ENCODE results near the gene UNC80. TPM values are rescaled to one million over a fixed set of nuclear protein-coding genes. Genes with fewer than 3 reads are reported as not detected.

UNC80 gene
- total RNA-seq, 4 donors from 2014 or later = under 0.01 TPM; not detected in 3

DNA sequence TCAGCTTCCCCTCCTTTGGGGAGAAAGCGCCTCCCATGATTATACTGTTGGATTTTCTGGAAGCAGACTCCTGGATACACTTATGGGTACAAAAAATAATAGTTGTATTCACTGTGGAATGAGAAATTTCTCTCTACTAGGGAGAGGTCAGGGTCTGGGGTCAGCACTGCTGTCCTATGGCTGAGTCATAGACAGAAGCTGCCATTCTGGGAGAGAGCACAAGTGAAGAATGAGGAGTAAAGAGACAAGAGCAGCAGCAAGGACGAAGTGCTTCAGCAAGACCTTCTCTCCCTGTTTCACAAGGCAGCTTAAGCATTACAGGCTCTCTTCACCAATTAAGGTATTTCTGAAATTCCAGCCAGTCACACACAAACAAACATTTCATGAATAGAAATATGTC is 10.1 kb upstream of the UNC80 start:
- TF ChIP-seq, protein P1, sequence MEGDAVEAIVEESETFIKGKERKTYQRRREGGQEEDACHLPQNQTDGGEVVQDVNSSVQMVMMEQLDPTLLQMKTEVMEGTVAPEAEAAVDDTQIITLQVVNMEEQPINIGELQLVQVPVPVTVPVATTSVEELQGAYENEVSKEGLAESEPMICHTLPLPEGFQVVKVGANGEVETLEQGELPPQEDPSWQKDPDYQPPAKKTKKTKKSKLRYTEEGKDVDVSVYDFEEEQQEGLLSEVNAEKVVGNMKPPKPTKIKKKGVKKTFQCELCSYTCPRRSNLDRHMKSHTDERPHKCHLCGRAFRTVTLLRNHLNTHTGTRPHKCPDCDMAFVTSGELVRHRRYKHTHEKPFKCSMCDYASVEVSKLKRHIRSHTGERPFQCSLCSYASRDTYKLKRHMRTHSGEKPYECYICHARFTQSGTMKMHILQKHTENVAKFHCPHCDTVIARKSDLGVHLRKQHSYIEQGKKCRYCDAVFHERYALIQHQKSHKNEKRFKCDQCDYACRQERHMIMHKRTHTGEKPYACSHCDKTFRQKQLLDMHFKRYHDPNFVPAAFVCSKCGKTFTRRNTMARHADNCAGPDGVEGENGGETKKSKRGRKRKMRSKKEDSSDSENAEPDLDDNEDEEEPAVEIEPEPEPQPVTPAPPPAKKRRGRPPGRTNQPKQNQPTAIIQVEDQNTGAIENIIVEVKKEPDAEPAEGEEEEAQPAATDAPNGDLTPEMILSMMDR (IDR thresholded peaks at IDR 0.05; ENCODE audit: low read depth) = no peak

DNA sequence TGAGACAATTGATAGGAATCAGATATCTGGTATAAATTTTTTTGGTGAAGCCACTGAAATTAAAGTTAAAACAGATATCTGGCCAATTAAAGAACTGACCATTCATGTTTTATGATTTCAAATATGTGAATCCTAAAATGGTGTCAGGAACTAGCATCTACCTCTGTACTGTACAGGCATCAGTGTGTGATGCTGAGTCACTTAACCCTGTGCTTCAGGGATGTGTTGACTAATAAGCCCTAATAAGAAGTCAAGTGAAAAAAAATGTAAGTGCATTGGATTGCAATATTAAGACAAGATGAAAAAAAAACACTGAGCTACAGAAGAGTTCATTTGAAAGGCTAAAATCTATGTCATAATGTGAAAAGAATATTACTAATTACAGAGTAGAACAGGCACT is 9.1 kb upstream of the UNC80 start:
- TF ChIP-seq, protein P1 (IDR thresholded peaks at IDR 0.05; ENCODE audit: low read depth) = no peak

DNA sequence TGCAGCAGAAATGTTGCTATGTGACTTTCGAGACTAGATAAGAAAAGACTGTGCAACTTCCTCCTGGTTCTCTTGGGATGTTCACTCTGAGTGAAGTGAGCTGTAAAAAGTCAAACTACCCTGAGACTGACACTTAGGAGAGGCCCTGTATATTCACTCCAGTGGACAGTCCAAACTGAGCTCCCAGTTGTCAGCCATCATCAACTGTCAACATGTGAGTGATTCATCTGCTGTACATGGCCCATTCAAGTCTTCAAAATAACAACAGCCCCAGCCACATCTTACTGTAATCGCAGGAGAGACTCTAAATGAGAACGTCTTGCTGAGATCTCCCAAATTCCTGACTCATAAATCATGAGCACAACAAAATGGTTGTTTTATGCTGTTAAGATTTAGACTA is 8.5 kb upstream of the UNC80 start:
- TF ChIP-seq, protein P1 (IDR thresholded peaks at IDR 0.05; ENCODE audit: low read depth) = no peak

DNA sequence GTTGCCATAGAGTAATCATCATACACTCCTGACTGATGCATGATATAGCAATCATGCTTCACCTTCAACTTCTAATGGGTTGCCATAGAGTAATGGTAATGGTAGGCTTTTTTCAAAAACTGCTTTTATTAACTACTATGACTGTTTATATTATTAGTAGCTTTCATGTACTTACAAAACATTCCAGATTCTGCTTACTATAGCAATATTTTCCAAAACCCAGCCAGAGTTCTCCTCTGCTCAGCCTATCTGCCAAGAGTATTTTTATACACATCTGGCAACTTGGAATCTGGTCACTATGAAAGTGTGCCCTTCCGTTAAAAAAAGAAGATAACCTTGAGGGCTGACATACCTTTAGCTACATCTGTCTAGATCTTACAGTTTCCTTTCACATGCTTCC is 5.0 kb upstream of the UNC80 start:
- TF ChIP-seq, protein P1 (IDR thresholded peaks at IDR 0.05; ENCODE audit: low read depth) = no peak

DNA sequence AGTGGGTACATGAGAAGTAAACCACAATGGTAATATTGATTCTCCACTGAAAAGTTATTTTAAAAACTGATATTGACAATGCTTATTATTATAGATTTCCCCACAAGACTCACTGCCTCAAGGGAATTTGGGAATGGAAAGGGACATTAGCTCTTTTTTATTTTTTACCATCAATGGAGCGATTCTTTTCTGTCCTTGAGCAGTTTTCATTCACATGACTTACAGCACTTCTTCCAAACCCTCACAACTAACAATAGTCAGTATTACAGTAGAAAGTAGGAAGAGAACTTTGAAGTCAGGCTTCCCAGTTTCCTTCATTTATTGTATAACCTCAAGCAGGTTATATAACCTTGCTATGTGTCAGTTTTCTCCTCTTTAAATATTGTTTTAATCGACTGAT is 4.3 kb upstream of the UNC80 start:
- TF ChIP-seq, protein P1 (IDR thresholded peaks at IDR 0.05; ENCODE audit: low read depth) = no peak

DNA sequence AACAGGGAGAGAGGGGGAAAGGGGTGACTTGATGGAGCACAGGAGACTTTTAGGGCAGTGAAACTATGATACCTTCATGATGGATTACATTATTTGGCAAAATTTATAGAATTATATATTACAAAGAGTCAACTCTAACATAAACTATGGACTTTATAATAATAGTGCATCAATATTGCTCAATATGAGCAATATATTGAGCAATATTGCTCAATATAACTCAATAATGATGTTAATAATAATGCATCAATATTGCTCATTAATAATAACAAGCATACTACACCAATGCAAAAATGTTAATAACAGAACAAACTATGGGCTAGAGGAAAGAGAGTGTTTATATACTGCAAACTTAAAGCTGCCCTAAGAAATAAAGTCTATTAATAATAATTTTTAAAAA is 3.1 kb upstream of the UNC80 start:
- TF ChIP-seq, protein P1 (IDR thresholded peaks at IDR 0.05; ENCODE audit: low read depth) = no peak

DNA sequence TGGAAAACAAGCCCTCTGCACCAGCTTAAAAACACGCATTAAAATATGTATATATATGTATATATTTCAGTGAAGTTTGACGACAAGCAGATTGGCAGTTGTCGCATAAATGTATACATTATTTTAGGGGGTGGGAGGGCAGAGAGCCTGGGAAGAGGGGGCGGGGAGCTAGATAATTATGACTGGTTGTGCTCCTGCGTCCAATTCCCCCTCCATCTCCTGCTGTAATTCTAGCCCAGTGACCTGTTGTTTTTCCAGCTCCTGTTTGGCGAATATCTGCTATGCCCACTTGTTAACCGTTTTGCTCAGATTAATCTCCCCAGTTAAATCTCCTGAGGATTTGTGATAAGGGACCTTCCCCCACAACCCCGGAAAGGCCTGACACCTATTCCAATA is 656 bp downstream of the UNC80 start:
- TF ChIP-seq, protein P1 (IDR thresholded peaks at IDR 0.05; ENCODE audit: low read depth) = no peak
